HepG2 (cell line): ENCODE data around the gene PACS1. TPM values are rescaled to one million over a fixed set of nuclear protein-coding genes. Genes with fewer than 3 reads are reported as not detected.

Experiments
- AKAP8 ChIP-seq: sonication (generic); formaldehyde crosslinking; IDR thresholded peaks from 2 replicates; pipeline ENCODE4 v1.5.1; 2020; ENCODE audit warnings: mild to moderate bottlenecking, missing genetic modification reagents
- CEBPB ChIP-seq: IDR thresholded peaks from 2 replicates; pipeline ENCODE4 v1.6.1; 2011; ENCODE audit warnings: low read depth, low read length, improper control_type of control experiment, borderline replicate concordance
- CEBPG ChIP-seq: IDR thresholded peaks from 2 replicates; pipeline ENCODE4 v1.6.1; 2016
- FOXP4 ChIP-seq: sonication (generic); formaldehyde crosslinking; IDR thresholded peaks from 2 replicates; pipeline ENCODE4 v1.4.0; 2020; ENCODE audit warnings: missing genetic modification reagents
- GATAD2A ChIP-seq: IDR thresholded peaks from 2 replicates; pipeline ENCODE4 v1.6.1; 2016
- HDAC6 ChIP-seq: fragments of 200-600 bp; sonication (generic); IDR thresholded peaks from 2 replicates; pipeline ENCODE4 v1.7.0; 2017; ENCODE audit warnings: mild to moderate bottlenecking, antibody characterized with exemption, low read length, low read depth
- HOMEZ ChIP-seq: IDR thresholded peaks from 2 replicates; pipeline ENCODE4 v1.6.1; 2016; ENCODE audit warnings: low read depth
- HOXA9 ChIP-seq: sonication (generic); formaldehyde crosslinking; IDR thresholded peaks from 2 replicates; pipeline ENCODE4 v1.8.1; 2022; ENCODE audit warnings: missing genetic modification reagents, mild to moderate bottlenecking, moderate library complexity, borderline replicate concordance
- NFAT5 ChIP-seq: sonication (generic); formaldehyde crosslinking; IDR thresholded peaks from 2 replicates; pipeline ENCODE4 v1.4.0; 2020; ENCODE audit warnings: missing genetic modification reagents
- RFX5 ChIP-seq: IDR thresholded peaks from 2 replicates; pipeline ENCODE4 v1.6.1; 2011; ENCODE audit warnings: low read depth, low read length, improper control_type of control experiment
- SIX1 ChIP-seq: sonication (generic); formaldehyde crosslinking; IDR thresholded peaks from 2 replicates; pipeline ENCODE4 v1.4.0; 2020; ENCODE audit warnings: missing genetic modification reagents, borderline replicate concordance
- SP2 ChIP-seq: sonication (generic); formaldehyde crosslinking; IDR thresholded peaks from 2 replicates; pipeline ENCODE4 v1.5.1; 2020; ENCODE audit warnings: mild to moderate bottlenecking, missing genetic modification reagents
- ZBTB8A ChIP-seq: sonication (generic); formaldehyde crosslinking; IDR thresholded peaks from 2 replicates; pipeline ENCODE4 v1.4.0; 2020; ENCODE audit warnings: mild to moderate bottlenecking, low read depth, missing genetic modification reagents, borderline replicate concordance
- ZNF205 ChIP-seq: IDR thresholded peaks from 2 replicates; pipeline ENCODE4 v1.6.1; 2018; ENCODE audit warnings: missing biosample characterization, missing genetic modification reagents
- ZNF335 ChIP-seq: sonication (generic); formaldehyde crosslinking; IDR thresholded peaks from 2 replicates; pipeline ENCODE4 v1.4.0; 2020; ENCODE audit warnings: missing genetic modification reagents
- ZNF552 ChIP-seq: sonication (generic); formaldehyde crosslinking; IDR thresholded peaks from 2 replicates; pipeline ENCODE4 v1.9.0; 2022; ENCODE audit warnings: missing genetic modification reagents, mild to moderate bottlenecking, borderline replicate concordance
- ZNF629 ChIP-seq: sonication (generic); formaldehyde crosslinking; conservative IDR thresholded peaks from 2 replicates; pipeline ENCODE4 v1.5.0; 2020; ENCODE audit warnings: missing genetic modification reagents
- ZNF747 ChIP-seq: sonication (generic); formaldehyde crosslinking; IDR thresholded peaks from 2 replicates; pipeline ENCODE4 v1.8.1; 2023; ENCODE audit warnings: missing genetic modification reagents, mild to moderate bottlenecking, borderline replicate concordance
- ZNF749 ChIP-seq: sonication (generic); formaldehyde crosslinking; IDR thresholded peaks from 2 replicates; pipeline ENCODE4 v1.8.0; 2022; ENCODE audit warnings: mild to moderate bottlenecking, missing genetic modification reagents, moderate library complexity, borderline replicate concordance
- ZNF792 ChIP-seq: IDR thresholded peaks from 2 replicates; pipeline ENCODE4 v1.6.1; 2016
- ZSCAN12 ChIP-seq: sonication (generic); formaldehyde crosslinking; IDR thresholded peaks from 2 replicates; pipeline ENCODE4 v1.9.0; 2021; ENCODE audit warnings: mild to moderate bottlenecking, missing genetic modification reagents
- polyA plus RNA-seq, 8 experiments: library from polyadenylated mRNA; depleted of rRNA in 3 of 8; stranded (reverse) in 7 of 8; unstranded in 1 of 8; fragments of >200 nt; fragmentation: Illumina TruSeq in 4 of 8; extraction: Trizol in 4 of 8; gene quantifications; 2 replicates each; pipeline versions ENCODE4 v1.2.1 to v1.2.3, GENCODE V29; 2011 to 2016; ENCODE audit warnings: low read depth in 4 of 8, missing spikeins in 1 of 8, mixed read lengths in 1 of 8; ENCODE audit not compliant: insufficient read depth in 1 of 8
- total RNA-seq, 5 experiments: library from RNA; depleted of rRNA; stranded (reverse); fragments of >200 nt; fragmentation: Illumina TruSeq; extraction: Trizol; gene quantifications; 2 replicates each; pipeline ENCODE4 v1.2.3, GENCODE V29; 2016; ENCODE audit warnings: low read depth in 1 of 5

PACS1 gene
- total and polyA plus RNA-seq, 2 of the 13 experiments (the other 11 are each of a cell fraction or from before 2014, with no cell fraction given) = 7.6 to 8.6 TPM

DNA sequence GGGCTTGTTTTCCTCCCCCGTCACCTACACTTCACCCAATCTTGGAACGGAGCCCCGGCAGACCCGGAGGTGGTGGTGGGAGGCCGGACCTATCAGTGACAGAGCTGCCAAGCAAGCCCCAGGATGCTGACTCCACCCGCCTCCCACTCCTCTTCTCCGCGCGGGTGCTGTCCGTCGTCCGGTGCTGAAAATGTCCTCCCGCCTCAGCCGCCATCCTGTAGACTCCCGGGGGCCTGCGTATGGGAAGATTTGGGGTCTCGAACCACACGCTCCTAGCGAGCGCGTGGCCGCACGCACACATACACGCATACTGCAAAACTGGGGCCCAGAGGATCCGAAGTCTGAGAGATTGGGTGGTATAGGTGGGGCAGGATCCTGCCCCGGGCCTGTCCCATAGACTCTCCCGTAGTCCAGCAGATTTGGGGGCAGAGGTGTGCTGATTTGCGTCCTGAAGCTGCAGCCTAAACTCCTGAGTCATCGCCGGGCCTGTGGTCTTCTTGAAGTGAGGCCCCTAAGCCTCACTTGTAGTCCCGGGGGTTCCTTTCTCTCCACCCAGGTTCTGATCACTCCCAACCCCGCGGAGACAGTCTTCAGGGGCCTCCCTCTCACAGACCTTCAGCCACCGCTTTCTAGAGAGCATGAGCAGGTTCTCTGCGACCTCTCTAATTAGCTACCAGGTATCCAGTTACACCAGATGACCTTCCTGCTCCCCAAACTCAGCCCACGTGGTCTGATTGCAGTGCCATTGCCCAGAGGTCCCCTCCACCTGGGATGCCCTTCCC, 219.7 kb downstream of the PACS1 start (continued):
- TF ChIP-seq ZNF749 = peak; percentile 57; the same call in 1 of the 2 replicates
- peak; percentile 82 for TF ChIP-seq SIX1 (CRISPR knock-in tag)
- peak; percentile 55; the same call in 1 of the 2 replicates for TF ChIP-seq HOXA9 (CRISPR knock-in tag)
- TF ChIP-seq ZNF629 (CRISPR knock-in tag) = no peak
- no peak for TF ChIP-seq RFX5
- TF ChIP-seq ZNF335 (CRISPR knock-in tag) = peak; percentile 45; the same call in 1 of the 2 replicates
- no peak for TF ChIP-seq CEBPB
- no peak for TF ChIP-seq ZSCAN12 (CRISPR knock-in tag)
- 0 out of 2 replicates have a peak, but pooled peaks have one; percentile 18 for TF ChIP-seq AKAP8
- TF ChIP-seq ZNF205 (CRISPR knock-in tag) = peak; percentile 29; the same call in 1 of the 2 replicates
- no peak for TF ChIP-seq CEBPG (CRISPR knock-in tag)
- TF ChIP-seq FOXP4 (CRISPR knock-in tag) = no peak
- TF ChIP-seq GATAD2A (CRISPR knock-in tag) = no peak; the same call in none of the 2 replicates
- no peak for TF ChIP-seq ZBTB8A (CRISPR knock-in tag)
- TF ChIP-seq ZNF552 (CRISPR knock-in tag) = no peak
- peak; percentile 78 for TF ChIP-seq ZNF792
- peak; percentile 86; the same call in 1 of the 2 replicates for TF ChIP-seq ZNF747 (CRISPR knock-in tag)
- TF ChIP-seq HDAC6 = no peak
- TF ChIP-seq SP2 = no peak
- TF ChIP-seq HOMEZ (CRISPR knock-in tag) = no peak
- no peak for TF ChIP-seq NFAT5
